ENCODE measurements around the gene PGD. TPM values are rescaled to one million over a fixed set of nuclear protein-coding genes. Genes with fewer than 3 reads are reported as not detected.
A peak's percentile ranks its signal among the peaks of the same experiment; 100 is the strongest.
"Not testable (repeated sequence)": the region's sequence is repeated elsewhere in the genome, so short reads cannot be mapped to it uniquely, and the experiment has no call there.

The PGD gene
- total and polyA plus RNA-seq, 10 of the 15 experiments (the other 5 are each of a cell fraction or from before 2014, with no cell fraction given), result 108 to 262 (median 171) TPM

DNA sequence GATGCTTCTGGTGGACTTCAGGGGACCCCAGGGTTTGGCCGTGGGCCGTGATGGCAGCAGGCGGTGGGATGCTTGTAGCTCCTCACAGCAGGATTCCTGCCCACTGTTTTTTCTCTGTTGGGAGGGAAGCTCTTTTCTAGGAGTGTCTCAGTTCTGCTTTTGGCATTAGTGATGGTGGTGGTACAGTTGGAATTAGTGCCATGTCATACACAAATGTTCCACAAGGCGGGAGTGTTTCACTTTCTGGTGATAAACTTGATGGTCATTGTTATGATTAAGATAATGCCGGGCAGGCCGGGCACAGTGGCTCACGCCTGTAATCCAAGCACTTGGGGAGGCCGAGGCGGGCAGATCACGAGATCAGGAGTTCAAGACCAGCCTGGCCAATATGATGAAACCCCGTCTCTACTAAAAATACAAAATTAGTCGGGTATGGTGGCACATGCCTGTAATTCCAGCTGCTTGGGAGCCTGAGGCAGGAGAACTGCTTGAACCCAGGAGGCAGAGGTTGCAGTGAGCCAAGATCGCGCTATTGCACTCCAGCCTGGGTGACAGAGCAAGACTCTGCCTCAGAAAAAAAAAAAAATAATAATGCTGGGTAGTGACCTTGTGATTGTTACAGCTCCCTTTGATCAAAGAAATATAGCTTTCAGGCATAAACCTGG, 21.4 kb upstream of the PGD start:
- H3K9me3 ChIP-seq (replicated peaks; ENCODE audit: control insufficient read depth, insufficient read depth, low read length); H3K36me3 ChIP-seq (ENCODE audit: control insufficient read depth in 2 of 2, insufficient read depth in 2 of 2, low read length in 1 of 2); POLR2A ChIA-PET; H4K20me1 ChIP-seq (ENCODE audit: control insufficient read depth, insufficient read depth); H2AFZ ChIP-seq (ENCODE audit: control insufficient read depth, low read depth, low read length); H3K9ac ChIP-seq (ENCODE audit: control insufficient read depth, insufficient read depth, low read length); BruUV-seq (replicated peaks); H3K79me2 ChIP-seq (ENCODE audit: control insufficient read depth, insufficient read depth, low read length); in situ Hi-C loops (cut with MboI); H3K4me3 ChIP-seq; FAIRE-seq; H3K4me2 ChIP-seq (ENCODE audit: control insufficient read depth, insufficient read depth); H3K27ac ChIP-seq (ENCODE audit: control insufficient read depth, insufficient read depth); H3K4me1 ChIP-seq (ENCODE audit: control insufficient read depth, insufficient read depth, low read length); H3K27me3 ChIP-seq (replicated peaks in 1 of 2; ENCODE audit: control insufficient read depth in 2 of 2, insufficient read depth in 2 of 2, low read length in 1 of 2): not testable (repeated sequence)
- intact Hi-C loops (cut with micrococcal nuclease; ENCODE audit: unreplicated experiment), result loop anchor here (1.0 kb wide), 1 partner anchor 51 kb away; no protein-coding TSS in a partner anchor
- ATAC-seq (peak; percentile 82), DNase-seq (ENCODE audit: low read depth, low spot score) (peak; percentile 15)
- WGBS (ENCODE audit: insufficient coverage, insufficient replicate concordance, low lambda C conversion rate, missing lambda C conversion rate), result 47% methylated on average over 14 of the region's 14 CpGs
- peak; percentile 15; the same call in 1 of the 2 replicates for TF ChIP-seq RUNX3 (IDR thresholded peaks at IDR 0.05; ENCODE audit: low read length)
- peak; percentile 66; the same call in 1 of the 2 replicates for TF ChIP-seq YY1 (IDR thresholded peaks at IDR 0.05; ENCODE audit: low read depth, low read length)
- TF ChIP-seq CTCF (IDR thresholded peaks at IDR 0.05 in 2 of 3, conservative IDR thresholded peaks at IDR 0.05 in 1 of 3; ENCODE audit: control insufficient read depth in 2 of 3, extremely low read depth in 1 of 3, insufficient read depth in 1 of 3, low read depth in 3 of 3, low read length in 3 of 3), result peak; percentile 59 to 71 (median 65)
- peak; percentile 70 for TF ChIP-seq SMC3 (IDR thresholded peaks at IDR 0.05; ENCODE audit: borderline replicate concordance, low read length)
- peak; percentile 82 for TF ChIP-seq SPI1 (IDR thresholded peaks at IDR 0.05; ENCODE audit: borderline replicate concordance, insufficient read depth, low read depth, low read length)
- peak; percentile 80 for TF ChIP-seq RAD21 (IDR thresholded peaks at IDR 0.05; ENCODE audit: insufficient read depth, low read depth, low read length)
- TF ChIP-seq ZNF24 (IDR thresholded peaks at IDR 0.05), result peak; percentile 26; the same call in 1 of the 2 replicates
- 0 out of 4 replicates have a peak, but pooled peaks of 1 of the 2 experiments have one; percentile 30 for TF ChIP-seq IKZF2 (IDR thresholded peaks at IDR 0.05)
- CTCF ChIA-PET, result interaction anchor here (0.6 to 3.3 kb wide), 16 partner anchors 10 to 613 kb away, joined by 3 to 13 read pairs (median 6); partner anchors contain the start of genes CENPS, KIF1B and PGD
- SMC1A ChIA-PET (ENCODE audit: uncharacterized antibody, unreplicated experiment), result interaction anchor here (0.6 to 1.8 kb wide), 9 partner anchors 10 to 252 kb away, joined by 3 to 7 read pairs (median 3); partner anchors contain the start of genes CENPS and PGD
- RAD21 ChIA-PET (ENCODE audit: unreplicated experiment), result interaction anchor here (0.5 to 1.3 kb wide), 5 partner anchors 17 to 167 kb away, joined by 3 to 11 read pairs (median 3); partner anchors contain the start of genes CENPS, KIF1B and PGD

Data from GM12878 (cell line).